GM18526 (cell line): ENCODE results near the gene INTS13.
A peak's percentile ranks its signal among the peaks of the same experiment; 100 is the strongest.

Experiments
- POLR2A ChIP-seq: IDR thresholded peaks from 3 replicates; pipeline ENCODE4 v1.6.1; 2011; ENCODE audit not compliant: insufficient read length; ENCODE audit errors: extremely low read depth

The INTS13 gene

GRCh38 chr12:26937863-26938700 lies at the start of gene INTS13, which contains the start of gene FGFR1OP2:
Gene INTS13, minus strand, starts transcription at chr12:26937981. Its CDS starts 1,178 bp downstream, at chr12:26936803.
Gene FGFR1OP2, plus strand, starts transcription at chr12:26938470. Its CDS starts 15,689 bp downstream, at chr12:26954159.
- peak; percentile 96 for TF ChIP-seq POLR2A

GRCh38 chr12:26982866-26983265 lies 45.1 kb upstream of the INTS13 start:
- no peak for TF ChIP-seq POLR2A

- no peak for TF ChIP-seq POLR2A
These were observed 42.0 kb upstream of the INTS13 start for GRCh38 chr12:26979733-26980132.

GRCh38 chr12:26978801-26979200 lies 41.0 kb upstream of the INTS13 start:
- TF ChIP-seq POLR2A = no peak

GRCh38 chr12:26976687-26977086 lies 38.9 kb upstream of the INTS13 start:
- TF ChIP-seq POLR2A = no peak

- TF ChIP-seq POLR2A = no peak
These were observed 34.2 kb upstream of the INTS13 start for GRCh38 chr12:26971963-26972362.

GRCh38 chr12:26970136-26970535 lies 32.4 kb upstream of the INTS13 start:
- no peak for TF ChIP-seq POLR2A

- TF ChIP-seq POLR2A = no peak
These were observed 29.1 kb upstream of the INTS13 start for GRCh38 chr12:26966842-26967241.

- TF ChIP-seq POLR2A = no peak
These were observed 25.6 kb upstream of the INTS13 start for GRCh38 chr12:26963413-26963812.

GRCh38 chr12:26961803-26962202 lies 24.0 kb upstream of the INTS13 start:
- TF ChIP-seq POLR2A = no peak

GRCh38 chr12:26954027-26954426 lies 16.2 kb upstream of the INTS13 start:
- no peak for TF ChIP-seq POLR2A

GRCh38 chr12:26953447-26953846 lies 15.7 kb upstream of the INTS13 start:
- TF ChIP-seq POLR2A = no peak

GRCh38 chr12:26948309-26948708 lies 10.5 kb upstream of the INTS13 start:
- TF ChIP-seq POLR2A = no peak

- TF ChIP-seq POLR2A = no peak
These were observed 3.4 kb upstream of the INTS13 start for GRCh38 chr12:26941215-26941594.

GRCh38 chr12:26940516-26941214 lies 2.9 kb upstream of the INTS13 start:
- no peak for TF ChIP-seq POLR2A

- no peak for TF ChIP-seq POLR2A
These were observed 2.2 kb upstream of the INTS13 start for GRCh38 chr12:26939953-26940352.

- no peak for TF ChIP-seq POLR2A
These were observed 1.5 kb upstream of the INTS13 start for GRCh38 chr12:26939192-26939832.

- TF ChIP-seq POLR2A = no peak
These were observed 901 bp upstream of the INTS13 start for GRCh38 chr12:26938701-26939062.
